GM21717 (cell line): ENCODE data around the gene STRA6.
"Not testable (repeated sequence)": the region's sequence is repeated elsewhere in the genome, so short reads cannot be mapped to it uniquely, and the experiment has no call there.

Source experiments
- ATAC-seq: cut with Tn5 transposase; IDR thresholded peaks from one replicate; pipeline ENCODE4 v1.9.1; 2021; ENCODE audit warnings: mild to moderate bottlenecking, moderate library complexity; ENCODE audit not compliant: unreplicated experiment

STRA6 gene

DNA sequence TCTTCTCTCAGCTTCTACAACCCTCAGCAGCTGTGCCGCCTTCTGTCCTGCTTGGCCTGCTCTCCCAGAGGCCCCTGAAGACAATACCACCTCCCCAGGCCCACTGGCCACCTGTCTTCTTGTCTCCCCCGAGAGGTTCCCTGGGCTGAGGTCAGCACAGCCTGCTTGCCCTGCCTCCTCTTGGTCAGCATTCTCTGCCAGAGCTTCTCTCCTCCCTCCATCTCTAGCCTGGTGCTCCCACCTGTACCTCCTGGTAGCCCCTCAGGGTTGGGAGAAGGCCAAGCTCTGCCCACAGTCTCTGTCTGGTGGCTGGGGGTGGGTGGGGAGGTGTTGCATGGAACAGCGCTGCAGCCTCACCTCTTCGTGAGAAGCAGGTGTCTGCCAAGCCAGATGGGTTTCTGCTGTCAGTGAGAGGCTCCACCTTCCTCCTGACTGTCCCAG is 34.7 kb downstream of the STRA6 start:
- ATAC-seq = no peak

GRCh38 chr15:74165461-74165860 is 37.1 kb downstream of the STRA6 start:
- ATAC-seq = no peak

DNA sequence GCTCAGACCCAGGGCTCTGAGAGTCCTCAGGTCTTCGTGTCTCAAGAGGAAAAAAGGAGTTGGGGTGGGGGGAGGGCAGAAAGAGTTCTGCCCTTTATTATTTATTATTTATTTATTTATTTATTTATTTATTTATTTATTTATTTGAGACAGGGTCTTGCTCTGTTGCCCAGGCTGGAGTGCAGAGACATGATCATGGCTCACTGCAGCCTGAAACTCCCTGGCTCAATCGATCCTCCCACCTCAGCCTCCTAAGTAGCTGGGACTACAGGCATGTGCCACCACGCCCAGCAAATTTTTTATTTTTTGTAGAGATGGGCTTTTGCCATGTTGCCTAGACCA is 40.4 kb downstream of the STRA6 start:
- not testable (repeated sequence) for ATAC-seq

DNA sequence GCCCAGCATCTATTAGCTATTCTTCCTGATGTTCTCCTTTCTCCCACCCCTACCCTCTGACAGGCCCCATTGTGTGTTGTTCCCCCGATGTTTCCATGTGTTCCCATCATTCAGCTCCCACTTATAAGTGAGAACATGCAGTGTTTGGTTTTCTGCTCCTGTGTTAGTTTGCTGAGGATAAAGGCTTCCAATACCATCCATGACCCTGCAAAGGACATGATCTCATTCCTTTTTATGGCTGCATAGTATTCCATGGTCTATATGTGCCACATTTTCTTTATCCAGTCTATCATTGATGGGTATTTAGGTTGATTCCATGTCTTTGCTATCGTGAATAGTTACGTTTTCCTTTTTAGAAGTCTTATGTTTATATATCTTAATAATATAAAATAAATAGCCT is 42.2 kb downstream of the STRA6 start:
- not testable (repeated sequence) for ATAC-seq

- no peak for ATAC-seq
Observed at GRCh38 chr15:74159773-74160172, 42.8 kb downstream of the STRA6 start.

- ATAC-seq = peak; percentile 80
Observed at GRCh38 chr15:74158855-74159650, 43.5 kb downstream of the STRA6 start.

DNA sequence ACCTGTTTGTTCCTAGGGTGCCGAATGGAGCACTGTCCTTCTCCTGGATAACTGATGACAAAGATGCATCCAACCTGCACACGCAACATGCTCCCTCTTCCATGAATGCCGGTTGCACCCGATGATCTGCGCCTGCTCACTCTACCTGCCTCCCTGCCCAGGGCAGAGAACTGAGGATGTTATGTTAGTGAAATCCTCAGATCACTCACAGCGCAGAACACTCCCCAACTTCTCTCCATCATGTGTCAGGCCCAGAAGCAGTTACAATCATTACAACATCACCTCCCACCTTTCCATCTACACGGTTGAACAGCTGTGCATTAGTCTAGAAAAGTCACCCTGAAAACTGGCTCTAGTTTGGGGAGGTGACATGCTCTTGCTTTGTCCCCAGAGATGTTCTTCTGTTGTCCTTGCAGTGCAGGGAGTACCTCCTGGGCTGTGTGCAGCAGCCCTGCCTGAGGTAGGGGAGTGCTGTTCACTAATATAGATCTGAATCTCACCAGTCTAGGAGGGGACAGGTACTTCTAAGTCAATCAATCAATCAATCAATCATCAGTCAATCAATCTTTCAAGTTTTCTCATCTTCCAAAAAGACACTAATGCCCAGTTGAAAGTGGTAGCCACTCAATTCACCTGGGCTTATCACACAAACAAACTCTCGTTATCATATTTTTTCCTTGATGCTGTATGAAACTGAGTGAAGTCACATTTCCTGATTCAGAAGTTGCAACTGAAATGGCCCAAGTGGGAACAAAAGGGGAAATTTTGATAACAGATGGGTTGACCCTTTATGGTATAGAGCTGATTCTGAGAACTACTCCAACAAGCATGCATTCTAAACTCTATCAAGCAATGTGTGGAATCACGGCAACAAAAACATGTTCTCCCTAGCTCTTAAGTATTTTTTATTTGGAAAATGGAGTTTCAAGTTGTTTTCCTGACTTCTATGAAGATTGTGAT is 44.4 kb downstream of the STRA6 start:
- no peak for ATAC-seq

GRCh38 chr15:74156678-74157411 is 45.7 kb downstream of the STRA6 start:
- no peak for ATAC-seq

DNA sequence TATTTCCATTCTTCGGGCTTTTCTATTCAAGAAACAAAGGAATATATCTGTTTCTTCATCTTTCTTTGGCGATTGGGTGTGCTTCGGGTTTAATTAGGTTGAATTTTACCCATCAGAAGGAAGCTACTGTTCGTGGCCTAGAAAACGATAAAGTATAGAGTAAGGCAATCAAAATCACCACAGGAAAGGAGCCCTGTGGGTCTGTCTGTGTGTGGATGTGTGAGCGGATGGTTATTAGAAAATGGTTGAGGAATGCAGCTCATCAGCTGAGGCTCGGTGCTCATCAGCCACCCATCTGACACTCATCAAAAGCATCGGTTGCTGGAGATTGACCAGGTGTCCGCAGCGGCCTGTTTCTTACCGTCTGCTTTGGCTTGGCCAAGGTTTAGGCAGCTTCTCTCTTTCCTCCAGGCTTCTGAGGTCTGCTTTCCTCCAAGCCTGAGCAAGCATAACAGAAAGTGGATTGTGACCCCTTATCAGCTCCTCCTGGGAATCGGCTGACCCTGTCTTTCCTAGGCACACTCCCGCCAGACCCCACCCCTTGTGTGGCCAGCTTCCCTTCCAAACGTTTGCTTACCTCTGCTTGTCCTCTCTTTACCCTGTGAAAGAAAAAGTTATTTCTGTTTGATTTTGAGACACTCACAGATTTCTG is 46.7 kb downstream of the STRA6 start:
- no peak for ATAC-seq

- ATAC-seq = no peak
Observed at GRCh38 chr15:74147051-74147450, 55.5 kb downstream of the STRA6 start.

DNA sequence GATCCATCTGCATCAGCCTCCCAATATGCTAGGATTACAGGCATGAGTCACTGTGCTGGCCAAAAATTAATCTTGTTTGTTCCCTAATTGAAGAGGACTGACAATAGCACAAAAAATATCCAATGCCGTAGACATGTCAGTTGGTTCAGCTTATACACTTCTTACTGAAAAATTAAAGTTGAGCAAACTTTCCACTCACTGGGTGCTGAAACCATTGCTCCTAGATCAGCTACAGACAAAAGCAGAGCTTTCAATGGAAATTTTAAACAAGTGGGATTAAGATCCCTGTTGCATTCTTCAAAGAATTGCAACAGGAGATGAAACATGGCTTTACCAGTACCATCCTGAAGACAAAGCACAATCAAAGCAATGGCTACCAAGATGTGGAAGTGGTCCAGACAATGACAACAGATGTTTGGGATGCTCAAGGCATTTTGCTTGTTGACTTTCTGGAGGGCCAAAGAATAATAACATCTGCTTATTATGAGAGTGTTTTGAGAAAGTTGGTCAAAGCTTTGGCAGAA is 56.2 kb downstream of the STRA6 start:
- ATAC-seq = no peak

DNA sequence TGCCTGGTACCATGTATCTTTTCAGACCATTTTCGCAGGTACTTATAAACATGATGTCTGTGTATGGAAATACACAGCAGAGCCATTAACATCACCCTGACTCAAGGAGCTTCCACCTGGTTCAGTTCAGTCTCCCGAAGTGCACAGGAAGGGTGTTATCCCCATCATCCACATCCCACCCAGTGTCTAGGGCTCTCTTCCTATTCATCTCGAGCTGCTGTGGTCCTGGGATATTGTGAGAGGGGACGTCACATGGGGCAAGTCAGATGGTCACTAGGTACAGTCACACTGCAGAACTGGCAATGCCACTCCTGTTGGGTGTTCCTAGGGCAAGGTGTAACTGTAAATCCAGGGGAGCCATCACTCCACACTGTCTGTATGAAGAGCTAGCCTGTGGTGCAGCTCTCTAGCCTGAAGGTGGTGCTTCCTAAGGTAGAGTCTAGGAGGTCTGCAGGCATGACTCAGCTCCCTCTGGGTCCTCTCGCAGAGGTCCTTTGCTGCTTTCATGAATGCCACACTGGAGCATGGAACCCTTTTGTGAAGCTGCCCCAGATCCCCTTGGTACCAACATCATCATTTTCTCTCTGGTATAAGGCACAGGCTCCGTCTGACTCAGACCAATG is 58.3 kb downstream of the STRA6 start:
- no peak for ATAC-seq

- ATAC-seq = no peak
Observed at GRCh38 chr15:74141591-74141990, 61.0 kb downstream of the STRA6 start.

- ATAC-seq = no peak
Observed at GRCh38 chr15:74138642-74139041, 63.9 kb downstream of the STRA6 start.

GRCh38 chr15:74137537-74137894 is 65.1 kb downstream of the STRA6 start:
- no peak for ATAC-seq

DNA sequence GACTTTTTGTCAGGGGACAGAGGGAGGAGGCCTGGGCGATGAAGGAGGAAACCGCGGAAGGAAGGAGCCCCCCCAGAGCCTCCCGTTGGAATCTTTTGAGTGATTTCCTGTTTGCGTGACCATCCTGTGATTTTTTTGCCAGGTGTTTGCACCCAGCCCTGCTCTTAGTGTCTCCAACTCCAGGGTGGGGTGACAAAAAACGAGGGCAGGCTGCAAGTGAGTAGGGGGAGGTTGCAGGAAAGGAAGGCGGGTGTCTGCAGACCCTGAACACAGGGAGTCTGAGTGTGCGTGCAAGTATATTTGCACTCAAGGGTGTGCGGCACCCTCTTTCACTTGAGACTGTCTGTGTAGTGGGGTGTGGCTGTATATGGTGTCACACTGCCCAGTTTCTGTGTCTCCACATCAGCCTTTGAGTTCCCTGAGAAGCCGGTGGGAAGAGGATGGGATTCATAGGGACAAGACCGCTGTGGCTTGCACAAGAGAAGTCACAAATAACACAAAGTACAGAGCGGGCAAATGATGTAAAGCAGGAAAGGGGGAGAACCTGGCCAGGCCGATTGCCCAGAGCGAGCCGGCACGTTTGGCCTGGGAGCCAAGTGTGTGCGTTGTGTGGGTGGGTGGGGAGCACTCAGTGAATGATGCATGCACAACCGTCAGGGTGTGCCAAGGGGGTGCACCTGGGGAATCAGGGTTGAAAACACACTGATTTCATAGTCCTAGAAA is 65.6 kb downstream of the STRA6 start:
- ATAC-seq = no peak

GRCh38 chr15:74136540-74136813 is 66.1 kb downstream of the STRA6 start:
- ATAC-seq = no peak

DNA sequence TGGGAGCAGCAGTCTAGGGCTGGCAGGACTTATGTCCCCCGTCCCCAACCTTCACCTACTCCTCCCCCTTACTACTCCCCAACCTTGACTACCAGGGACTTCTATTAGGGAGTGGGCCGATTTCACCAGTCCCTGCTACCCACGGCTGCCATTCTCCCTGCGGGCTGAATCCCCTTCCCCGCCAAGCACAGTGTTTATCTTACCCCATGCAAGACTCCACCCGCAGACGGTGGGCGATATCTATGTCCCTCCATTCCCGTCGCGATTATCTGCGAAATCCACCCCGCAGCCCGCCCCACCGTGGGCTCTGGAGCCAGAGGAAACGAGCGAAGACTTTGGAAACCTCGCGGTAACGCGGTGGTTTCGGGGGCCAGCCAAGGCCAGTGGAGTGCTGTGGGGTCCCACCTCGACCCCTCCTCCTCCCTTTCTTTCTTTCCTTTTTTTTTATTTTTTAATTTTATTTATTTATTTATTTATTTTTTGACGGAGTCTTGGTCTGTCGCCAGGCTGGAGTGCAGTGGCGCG is 67.5 kb downstream of the STRA6 start:
- no peak for ATAC-seq

DNA sequence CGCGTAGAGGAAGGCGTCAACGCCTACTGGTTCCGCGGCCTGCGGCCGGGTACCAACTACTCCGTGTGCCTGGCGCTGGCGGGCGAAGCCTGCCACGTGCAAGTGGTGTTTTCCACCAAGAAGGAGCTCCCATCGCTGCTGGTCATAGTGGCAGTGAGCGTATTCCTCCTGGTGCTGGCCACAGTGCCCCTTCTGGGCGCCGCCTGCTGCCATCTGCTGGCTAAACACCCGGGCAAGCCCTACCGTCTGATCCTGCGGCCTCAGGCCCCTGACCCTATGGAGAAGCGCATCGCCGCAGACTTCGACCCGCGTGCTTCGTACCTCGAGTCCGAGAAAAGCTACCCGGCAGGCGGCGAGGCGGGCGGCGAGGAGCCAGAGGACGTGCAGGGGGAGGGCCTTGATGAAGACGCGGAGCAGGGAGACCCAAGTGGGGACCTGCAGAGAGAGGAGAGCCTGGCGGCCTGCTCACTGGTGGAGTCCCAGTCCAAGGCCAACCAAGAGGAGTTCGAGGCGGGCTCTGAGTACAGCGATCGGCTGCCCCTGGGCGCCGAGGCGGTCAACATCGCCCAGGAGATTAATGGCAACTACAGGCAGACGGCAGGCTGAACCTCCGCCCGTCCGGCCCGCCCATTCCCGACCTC is 68.1 kb downstream of the STRA6 start:
- ATAC-seq = no peak
